ENCODE data around the gene BCL11B.

Gene BCL11B

DNA sequence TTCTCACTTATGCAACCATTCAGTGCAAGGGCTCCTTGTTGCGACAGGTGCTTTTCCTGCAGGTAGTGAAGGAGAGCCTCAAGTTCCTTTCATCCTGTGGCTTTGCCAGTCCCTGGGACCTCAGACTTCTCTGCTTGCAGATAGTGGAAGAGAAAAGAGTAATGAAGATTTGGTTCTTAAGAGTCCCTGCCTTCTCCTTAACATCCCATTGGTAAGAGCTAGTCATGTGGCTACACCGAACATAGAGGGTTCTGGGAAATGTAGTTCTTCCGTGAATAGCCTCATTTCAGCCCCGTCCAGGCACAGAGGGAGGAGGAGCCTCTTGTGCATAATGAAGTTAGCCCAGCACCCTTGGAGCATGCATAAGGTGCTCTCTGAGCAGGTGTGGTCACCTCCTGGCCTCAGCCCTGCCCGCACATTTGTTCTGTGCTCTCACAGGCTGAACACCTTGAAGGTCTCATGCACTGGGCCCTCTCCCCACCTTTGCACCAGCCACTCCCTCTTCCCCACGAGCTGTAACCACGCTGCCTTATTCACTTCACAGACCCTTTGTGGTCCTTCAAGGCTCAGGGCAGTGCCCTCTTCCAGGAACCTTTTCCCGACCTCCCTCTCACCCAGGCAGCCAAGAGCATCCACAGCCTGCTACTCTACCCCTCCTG is 134.0 kb downstream of the BCL11B start:
- H3K36me3 Mint-ChIP-seq (ENCODE audit: low read depth): no peaks in the 10 kb centered on the region
- H3K27ac Mint-ChIP-seq: no peak overlapping the region
- H3K4me1 Mint-ChIP-seq (ENCODE audit: low read depth): peaks cover 10% of the 10 kb centered on the region
- no peaks in the 10 kb centered on the region for H3K9me3 Mint-ChIP-seq
- no peak overlapping the region for H3K4me3 Mint-ChIP-seq
- H3K27me3 Mint-ChIP-seq: peaks cover 17% of the 10 kb centered on the region
- intact Hi-C loops (cut with micrococcal nuclease): no loop called here

DNA sequence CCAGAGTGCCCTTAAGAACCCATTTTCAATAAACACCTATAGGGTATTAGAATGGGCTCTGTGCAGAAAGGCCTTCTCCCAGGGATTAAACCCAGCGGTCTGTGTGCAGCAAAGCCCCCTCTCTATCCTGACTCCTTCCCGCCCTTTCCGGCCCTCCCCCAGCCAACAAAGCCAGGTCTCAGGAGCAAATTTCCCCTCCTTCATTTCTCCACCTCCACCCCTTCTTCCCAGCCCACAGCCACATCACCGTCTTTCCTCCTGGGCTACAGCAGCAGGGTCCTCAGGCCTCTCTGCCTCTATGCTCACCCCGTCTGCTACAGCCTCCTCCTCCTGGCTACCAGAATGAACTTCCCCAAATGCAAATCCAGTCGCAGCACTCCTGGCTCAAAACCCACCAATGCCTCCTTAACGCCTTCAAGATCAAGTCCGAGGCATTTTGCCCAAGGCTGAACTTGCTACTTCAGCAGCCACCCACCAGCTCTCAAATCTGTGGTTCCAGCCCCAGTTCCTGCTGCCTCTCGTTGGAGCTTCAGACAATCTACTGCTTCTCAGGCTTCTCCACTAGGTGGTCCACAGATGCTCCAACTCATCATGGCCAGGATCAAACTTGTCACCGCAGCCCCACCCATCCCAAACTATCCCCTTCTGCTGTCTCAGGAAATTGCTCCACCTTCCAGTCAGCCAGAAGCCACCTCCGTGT is 134.8 kb downstream of the BCL11B start:
- H3K27me3 Mint-ChIP-seq: peaks cover 19% of the 10 kb centered on the region
- no peaks in the 10 kb centered on the region for H3K36me3 Mint-ChIP-seq (ENCODE audit: low read depth)
- no peak overlapping the region for H3K4me3 Mint-ChIP-seq
- H3K9me3 Mint-ChIP-seq: no peaks in the 10 kb centered on the region
- no peak overlapping the region for H3K27ac Mint-ChIP-seq
- intact Hi-C loops (cut with micrococcal nuclease): no loop called here
- peaks cover 10% of the 10 kb centered on the region for H3K4me1 Mint-ChIP-seq (ENCODE audit: low read depth)

DNA sequence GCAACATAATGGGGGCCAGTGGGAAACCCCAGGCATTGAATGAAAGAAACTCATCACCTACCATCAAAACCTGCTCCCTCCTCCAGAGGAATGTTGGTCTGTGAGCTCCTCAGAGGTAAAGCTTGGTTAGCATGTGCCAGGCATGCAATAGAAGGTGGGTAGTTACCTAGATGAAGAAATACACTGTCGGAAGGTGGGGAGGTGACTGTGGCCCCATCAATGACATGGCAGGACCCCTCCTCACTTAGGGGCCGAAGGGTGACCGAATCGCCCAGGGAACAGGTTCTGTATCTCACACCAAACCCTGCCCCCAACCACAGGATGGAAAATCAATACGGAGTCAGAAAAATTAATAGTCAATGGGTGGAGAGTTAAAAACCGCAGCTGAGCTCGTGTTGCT is 135.6 kb downstream of the BCL11B start:
- intact Hi-C loops (cut with micrococcal nuclease): no loop called here
- Mint-ChIP-seq H3K27me3 (peaks cover 20% of the 10 kb centered on the region), H3K4me3 (no peak overlapping the region), H3K4me1 (ENCODE audit: low read depth) (peaks cover 10% of the 10 kb centered on the region), H3K36me3 (ENCODE audit: low read depth) (no peaks in the 10 kb centered on the region), H3K9me3 (no peaks in the 10 kb centered on the region), H3K27ac (no peak overlapping the region)

DNA sequence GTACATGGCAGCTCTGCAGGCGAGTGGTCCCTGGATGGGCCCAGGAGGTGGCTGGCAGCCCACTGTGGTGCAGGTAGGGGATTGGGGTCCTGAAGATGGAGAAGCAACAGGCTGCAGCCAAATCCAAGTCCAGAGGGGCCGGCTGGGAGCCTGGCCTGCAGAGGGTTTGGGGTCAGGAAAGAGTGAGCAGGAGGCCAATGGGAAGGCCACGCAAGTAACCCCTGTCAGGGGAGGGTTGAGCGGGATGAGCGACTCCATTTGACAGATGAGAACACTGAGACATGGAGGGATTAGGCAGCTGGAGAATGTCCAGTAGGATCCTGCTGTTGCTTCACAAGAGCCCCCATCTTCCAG is 136.0 kb downstream of the BCL11B start:
- Mint-ChIP-seq H3K9me3 (no peaks in the 10 kb centered on the region), H3K4me1 (ENCODE audit: low read depth) (peaks cover 10% of the 10 kb centered on the region), H3K4me3 (no peak overlapping the region), H3K36me3 (ENCODE audit: low read depth) (no peaks in the 10 kb centered on the region), H3K27ac (no peak overlapping the region), H3K27me3 (peaks cover 21% of the 10 kb centered on the region)
- intact Hi-C loops (cut with micrococcal nuclease): no loop called here

- no peaks in the 10 kb centered on the region for H3K9me3 Mint-ChIP-seq
- no peak overlapping the region for H3K4me3 Mint-ChIP-seq
- intact Hi-C loops (cut with micrococcal nuclease): no loop called here
- peaks cover 12% of the 10 kb centered on the region for H3K4me1 Mint-ChIP-seq (ENCODE audit: low read depth)
- no peaks in the 10 kb centered on the region for H3K36me3 Mint-ChIP-seq (ENCODE audit: low read depth)
- no peak overlapping the region for H3K27ac Mint-ChIP-seq
- peaks cover 25% of the 10 kb centered on the region for H3K27me3 Mint-ChIP-seq
Observed at GRCh38 chr14:99134516-99135046, 137.4 kb downstream of the BCL11B start.

GRCh38 chr14:99133636-99134515 is 138.1 kb downstream of the BCL11B start:
- H3K4me1 Mint-ChIP-seq (ENCODE audit: low read depth): peaks cover 19% of the 10 kb centered on the region
- H3K36me3 Mint-ChIP-seq (ENCODE audit: low read depth): no peaks in the 10 kb centered on the region
- no peak overlapping the region for H3K4me3 Mint-ChIP-seq
- intact Hi-C loops (cut with micrococcal nuclease): no loop called here
- H3K27ac Mint-ChIP-seq: no peak overlapping the region
- H3K27me3 Mint-ChIP-seq: peaks cover 26% of the 10 kb centered on the region
- no peaks in the 10 kb centered on the region for H3K9me3 Mint-ChIP-seq

GRCh38 chr14:99132821-99133635 is 139.0 kb downstream of the BCL11B start:
- H3K36me3 Mint-ChIP-seq (ENCODE audit: low read depth): no peaks in the 10 kb centered on the region
- no peak overlapping the region for H3K27ac Mint-ChIP-seq
- no peak overlapping the region for H3K4me3 Mint-ChIP-seq
- no peaks in the 10 kb centered on the region for H3K9me3 Mint-ChIP-seq
- intact Hi-C loops (cut with micrococcal nuclease): no loop called here
- peaks cover 27% of the 10 kb centered on the region for H3K27me3 Mint-ChIP-seq
- H3K4me1 Mint-ChIP-seq (ENCODE audit: low read depth): peaks cover 21% of the 10 kb centered on the region

GRCh38 chr14:99131632-99132271 is 140.2 kb downstream of the BCL11B start:
- intact Hi-C loops (cut with micrococcal nuclease): no loop called here
- Mint-ChIP-seq H3K4me1 (ENCODE audit: low read depth) (peaks cover 11% of the 10 kb centered on the region), H3K27me3 (peaks cover 19% of the 10 kb centered on the region), H3K27ac (no peak overlapping the region), H3K4me3 (no peak overlapping the region), H3K9me3 (no peaks in the 10 kb centered on the region), H3K36me3 (ENCODE audit: low read depth) (no peaks in the 10 kb centered on the region)

GRCh38 chr14:99129998-99130397 is 142.0 kb downstream of the BCL11B start:
- H3K9me3 Mint-ChIP-seq: no peaks in the 10 kb centered on the region
- peaks cover 12% of the 10 kb centered on the region for H3K27me3 Mint-ChIP-seq
- no peak overlapping the region for H3K4me3 Mint-ChIP-seq
- intact Hi-C loops (cut with micrococcal nuclease): no loop called here
- no peak overlapping the region for H3K27ac Mint-ChIP-seq
- peaks cover 11% of the 10 kb centered on the region for H3K4me1 Mint-ChIP-seq (ENCODE audit: low read depth)
- H3K36me3 Mint-ChIP-seq (ENCODE audit: low read depth): no peaks in the 10 kb centered on the region

- peaks cover 12% of the 10 kb centered on the region for H3K27me3 Mint-ChIP-seq
- H3K27ac Mint-ChIP-seq: no peak overlapping the region
- H3K9me3 Mint-ChIP-seq: no peaks in the 10 kb centered on the region
- intact Hi-C loops (cut with micrococcal nuclease): no loop called here
- peaks cover 11% of the 10 kb centered on the region for H3K4me1 Mint-ChIP-seq (ENCODE audit: low read depth)
- no peak overlapping the region for H3K4me3 Mint-ChIP-seq
- no peaks in the 10 kb centered on the region for H3K36me3 Mint-ChIP-seq (ENCODE audit: low read depth)
Observed at GRCh38 chr14:99129211-99129696, 142.7 kb downstream of the BCL11B start.

GRCh38 chr14:99128185-99128584 is 143.8 kb downstream of the BCL11B start:
- H3K4me1 Mint-ChIP-seq (ENCODE audit: low read depth): peaks cover 11% of the 10 kb centered on the region
- no peak overlapping the region for H3K4me3 Mint-ChIP-seq
- peaks cover 12% of the 10 kb centered on the region for H3K27me3 Mint-ChIP-seq
- no peaks in the 10 kb centered on the region for H3K36me3 Mint-ChIP-seq (ENCODE audit: low read depth)
- intact Hi-C loops (cut with micrococcal nuclease): no loop called here
- H3K27ac Mint-ChIP-seq: no peak overlapping the region
- H3K9me3 Mint-ChIP-seq: no peaks in the 10 kb centered on the region

DNA sequence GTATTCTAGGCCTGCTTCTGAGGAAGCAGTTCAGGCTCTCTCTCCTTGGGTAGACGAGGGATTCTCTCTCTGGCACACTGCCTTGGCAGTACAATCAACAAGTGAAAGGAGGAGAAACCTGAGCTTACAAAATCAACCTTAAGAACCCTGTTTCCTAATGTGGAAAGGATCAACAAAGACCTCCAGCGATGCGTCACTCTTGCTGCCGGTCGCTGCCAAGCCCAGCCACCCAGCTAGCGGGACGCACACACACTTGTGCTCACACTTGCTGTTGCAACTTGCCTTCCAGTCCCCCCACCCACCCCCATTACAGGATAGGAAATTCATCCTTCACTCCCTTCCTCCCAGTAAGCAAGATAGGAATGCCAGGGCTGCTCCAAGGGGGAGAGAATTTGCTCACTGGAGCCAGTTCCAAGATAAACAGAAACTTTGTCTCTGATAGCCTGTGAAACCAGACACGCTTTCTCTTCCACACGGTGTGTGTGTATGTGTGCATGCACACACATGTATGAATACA is 144.3 kb downstream of the BCL11B start:
- no peak overlapping the region for H3K4me3 Mint-ChIP-seq
- no peaks in the 10 kb centered on the region for H3K9me3 Mint-ChIP-seq
- H3K27me3 Mint-ChIP-seq: peaks cover 9% of the 10 kb centered on the region
- intact Hi-C loops (cut with micrococcal nuclease): no loop called here
- H3K4me1 Mint-ChIP-seq (ENCODE audit: low read depth): peaks cover 11% of the 10 kb centered on the region
- no peaks in the 10 kb centered on the region for H3K36me3 Mint-ChIP-seq (ENCODE audit: low read depth)
- H3K27ac Mint-ChIP-seq: no peak overlapping the region

Data from dendritic cell treated with granulocyte-macrophage colony-stimulating factor and Interleukin-4, amounts not matched to agents 40 ng/mL and 50 ng/mL, for 4 days (primary cell).